NCI-H510A treated with DMSO at 0.1 percent for 48 hours (cell line): Measurements from ENCODE around the gene ETV5.

Experiments used
- DNase-seq: peaks from one replicate; lab custom pipeline; 2025; lab: John Stamatoyannopoulos, UW

ETV5 gene

GRCh38 chr3:186095561-186096081 is 13.3 kb downstream of the ETV5 start:
- no peak for DNase-seq

- no peak for DNase-seq
Measured at GRCh38 chr3:186094696-186095425, 14.0 kb downstream of the ETV5 start.

DNA sequence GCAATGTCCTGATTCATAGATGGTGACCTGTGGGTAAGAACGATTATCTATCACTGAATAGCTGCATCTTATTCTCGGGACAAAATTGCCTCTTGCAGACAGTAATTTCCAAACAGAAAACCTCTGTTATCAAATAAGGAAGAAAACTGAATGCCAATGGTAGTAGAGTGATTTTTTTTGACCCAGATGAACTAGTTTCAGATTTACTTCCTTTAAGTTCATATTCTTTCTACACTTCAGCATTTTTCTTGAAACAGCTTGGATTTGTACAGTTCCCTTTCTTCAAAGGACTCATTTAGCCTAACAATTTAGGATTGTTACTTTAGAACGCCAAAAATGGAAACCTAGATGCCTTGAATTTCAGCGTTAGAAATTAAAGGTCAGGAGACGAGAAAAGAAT is 14.6 kb downstream of the ETV5 start:
- DNase-seq: no peak

DNA sequence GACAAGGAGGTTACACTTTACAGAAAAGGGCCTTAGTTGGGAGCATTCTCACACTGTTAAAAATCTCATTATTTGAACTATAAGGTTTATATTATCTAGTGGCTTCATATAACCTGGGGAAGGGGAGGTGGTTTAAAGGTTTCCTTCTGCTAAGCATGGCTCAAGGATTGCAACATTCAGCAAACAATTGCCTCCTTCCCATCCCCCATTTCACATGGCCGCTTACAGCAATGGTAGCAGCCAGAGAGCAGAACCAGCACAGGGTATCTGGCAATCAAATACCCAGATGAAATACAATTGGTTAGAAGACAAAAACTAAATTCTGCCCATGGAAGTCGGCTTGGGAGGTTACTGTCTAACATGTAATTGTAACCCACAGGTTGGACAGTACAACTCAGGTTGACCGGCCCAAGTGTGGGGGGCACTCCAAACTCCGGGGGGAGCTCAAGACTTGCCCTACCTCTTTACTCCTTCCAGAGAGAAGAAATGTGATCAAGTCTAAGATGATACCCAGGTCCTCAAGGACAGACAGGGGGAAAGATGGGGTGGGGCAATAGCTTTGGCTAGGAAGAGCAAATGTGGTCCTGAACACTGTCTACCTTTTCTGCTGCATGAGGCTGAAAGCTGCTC is 15.5 kb downstream of the ETV5 start:
- no peak for DNase-seq

GRCh38 chr3:186092360-186093070 is 16.4 kb downstream of the ETV5 start:
- DNase-seq: no peak

GRCh38 chr3:186090901-186091300 is 18.0 kb downstream of the ETV5 start:
- DNase-seq: no peak

DNA sequence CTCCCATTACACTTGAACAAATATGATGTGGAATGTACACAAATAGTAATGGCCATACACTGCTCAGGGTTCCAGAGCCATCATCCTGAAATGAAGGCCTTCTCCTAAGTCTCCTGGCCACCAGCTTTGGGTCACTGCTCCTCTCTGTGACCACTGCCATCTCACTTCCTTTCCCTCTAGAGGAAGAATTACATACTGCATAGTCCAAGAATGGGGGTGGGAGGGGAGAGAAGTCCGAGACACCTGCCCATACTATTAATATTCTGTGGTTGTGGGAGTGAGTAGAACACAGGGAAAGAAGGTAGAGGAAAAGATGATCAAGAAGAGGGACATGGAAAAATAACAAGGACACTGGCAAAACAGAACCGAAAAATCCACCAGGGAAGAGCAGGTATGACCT is 20.6 kb downstream of the ETV5 start:
- DNase-seq: no peak

- no peak for DNase-seq
Measured at GRCh38 chr3:186084264-186084663, 24.6 kb downstream of the ETV5 start.

GRCh38 chr3:186083746-186084145 is 25.1 kb downstream of the ETV5 start:
- no peak for DNase-seq

DNA sequence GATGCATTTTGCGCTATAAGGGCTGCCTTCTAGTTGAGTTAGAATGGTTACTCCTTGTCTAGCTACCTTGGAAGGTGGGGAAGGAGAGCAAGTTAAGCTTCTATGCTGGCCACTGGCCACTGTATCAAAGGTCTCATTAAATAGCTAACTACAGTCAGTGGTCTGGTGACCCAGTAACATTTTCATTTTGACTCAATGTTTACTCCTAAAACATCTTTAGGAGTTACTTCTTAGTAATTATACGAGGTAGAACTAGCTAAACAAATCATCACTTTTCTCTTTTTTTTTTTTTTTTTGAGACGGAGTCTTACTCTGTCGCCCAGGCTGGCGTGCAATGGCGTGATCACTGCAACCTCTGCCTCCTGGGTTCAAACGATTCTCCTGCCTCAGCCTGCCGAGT is 26.7 kb downstream of the ETV5 start:
- no peak for DNase-seq

- no peak for DNase-seq
Measured at GRCh38 chr3:186081678-186082077, 27.2 kb downstream of the ETV5 start.

DNA sequence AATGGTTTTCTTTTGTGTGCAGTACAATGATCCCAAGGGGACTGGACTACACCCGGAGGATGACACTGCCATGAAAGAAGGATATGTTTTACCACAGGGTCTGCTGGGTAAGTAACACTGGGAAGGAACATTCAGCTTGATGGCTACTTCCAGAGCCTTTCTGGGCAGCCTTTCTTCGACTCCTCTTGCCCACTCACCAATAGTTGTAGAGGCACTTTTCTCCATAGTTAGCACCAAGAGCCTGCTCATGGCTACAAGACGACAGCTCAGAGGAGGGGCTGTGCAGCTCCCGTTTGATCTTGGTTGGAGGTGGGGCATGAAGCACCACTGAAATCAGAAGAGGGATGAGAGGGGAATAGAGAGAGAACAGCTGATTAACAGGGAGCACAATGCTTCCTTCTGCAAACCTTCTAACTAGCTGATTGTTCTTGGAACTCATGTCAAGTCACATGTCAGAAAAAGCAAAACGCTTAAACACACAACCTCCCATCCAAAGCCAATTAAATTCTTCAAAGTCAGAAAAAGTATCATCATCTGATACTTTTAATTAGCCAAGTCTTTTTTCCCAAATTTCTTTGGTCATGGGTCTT is 27.9 kb downstream of the ETV5 start:
- DNase-seq: no peak

DNA sequence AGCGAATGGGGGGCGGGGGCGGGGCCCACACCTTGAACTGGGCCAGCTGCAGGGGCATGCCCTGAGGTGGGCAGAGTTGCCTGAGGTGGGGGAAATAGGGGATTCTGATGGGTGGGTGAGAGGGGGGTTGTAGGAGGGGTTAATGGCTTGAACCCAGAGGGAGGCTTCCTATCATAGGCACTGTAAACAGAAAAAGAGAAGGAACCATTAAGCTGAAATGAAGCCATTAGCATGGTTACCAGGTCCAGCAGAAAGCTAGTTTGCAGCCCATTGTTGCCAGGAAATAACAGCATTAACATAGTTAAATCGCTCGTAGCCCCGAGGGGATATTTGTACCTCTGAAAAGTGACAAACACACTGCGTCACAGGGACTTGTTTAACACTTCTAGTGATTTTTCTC is 29.0 kb downstream of the ETV5 start:
- no peak for DNase-seq

- DNase-seq: no peak
Measured at GRCh38 chr3:186077466-186077865, 31.4 kb downstream of the ETV5 start.

GRCh38 chr3:186075931-186076567 is 32.8 kb downstream of the ETV5 start:
- DNase-seq: no peak

DNA sequence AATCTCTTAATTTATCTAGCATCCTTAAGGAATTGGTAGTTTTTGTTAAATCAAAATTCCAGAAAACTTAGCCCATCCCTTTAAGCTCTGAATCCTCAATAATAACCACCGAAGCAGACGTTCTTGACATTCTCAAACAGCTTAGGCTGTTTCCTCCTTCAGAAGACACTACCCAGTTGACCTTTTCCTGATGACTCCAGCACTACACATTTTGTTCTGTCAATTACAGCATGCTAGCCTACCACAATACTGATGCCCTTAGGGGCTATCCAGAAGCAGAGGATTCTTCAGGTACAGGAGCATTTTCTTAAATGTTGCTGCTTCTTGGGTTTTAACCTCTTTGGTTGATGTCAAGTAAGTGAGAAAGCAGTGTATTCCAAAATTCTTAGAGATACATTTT is 33.4 kb downstream of the ETV5 start:
- DNase-seq: no peak

DNA sequence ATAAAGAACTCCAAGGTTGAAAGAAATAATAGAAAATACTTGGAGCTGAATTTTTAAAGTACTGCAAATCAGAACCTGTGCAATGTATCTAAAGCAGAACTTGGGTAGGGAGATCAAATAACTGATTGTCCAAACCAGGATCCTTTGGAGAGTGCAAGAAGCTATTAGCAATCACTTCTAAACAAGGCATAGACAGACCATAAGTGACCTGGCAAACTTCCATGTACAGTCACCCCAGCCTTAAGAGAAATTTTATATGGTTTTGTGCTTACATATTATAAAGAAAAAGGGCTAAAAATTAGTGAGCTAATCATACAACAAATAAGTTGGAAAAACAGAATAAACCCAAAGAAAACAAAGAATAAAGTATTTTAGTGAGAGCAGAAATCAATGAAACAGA is 35.2 kb downstream of the ETV5 start:
- DNase-seq: no peak

DNA sequence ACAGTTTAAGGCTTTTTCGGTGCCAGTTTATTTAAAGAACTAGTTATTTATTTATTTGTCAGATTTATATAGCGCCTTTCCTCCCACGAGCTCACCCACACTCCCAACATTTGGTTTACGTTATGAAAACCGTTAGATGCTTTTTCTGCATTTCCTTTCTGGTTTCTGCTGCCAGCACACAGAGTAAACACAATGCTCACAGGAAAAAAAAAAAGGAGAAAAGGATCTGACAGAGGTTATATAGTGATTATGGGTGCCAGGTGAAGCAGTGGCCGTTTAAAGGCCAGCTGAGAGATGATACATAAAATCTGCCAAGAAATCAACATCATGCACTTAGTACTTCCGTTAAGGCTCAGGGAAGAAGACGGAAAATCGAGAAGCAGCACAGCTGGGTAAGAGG is 37.9 kb downstream of the ETV5 start:
- DNase-seq: no peak

- DNase-seq: no peak
Measured at GRCh38 chr3:186070550-186070949, 38.3 kb downstream of the ETV5 start.

GRCh38 chr3:186070133-186070532 is 38.8 kb downstream of the ETV5 start:
- no peak for DNase-seq

DNA sequence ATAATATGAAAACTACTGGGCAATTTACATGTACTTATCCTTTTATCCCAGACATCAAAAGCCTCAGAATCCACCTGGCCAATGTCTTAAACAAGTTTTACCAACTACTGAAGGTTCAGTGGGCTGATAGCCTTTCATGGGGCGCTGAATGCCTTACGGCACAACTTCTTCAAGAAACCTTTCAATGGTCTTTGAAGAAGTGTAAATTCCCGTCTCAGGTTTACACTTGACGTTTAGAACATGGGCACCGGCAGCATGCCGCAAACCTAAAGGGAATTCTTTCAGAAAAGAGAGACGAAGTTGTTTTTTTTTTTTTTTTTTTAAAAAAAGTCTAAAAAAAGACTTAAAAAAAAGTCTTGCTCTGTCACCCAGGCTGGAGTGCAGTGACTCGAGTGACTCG is 39.7 kb downstream of the ETV5 start:
- DNase-seq: no peak

DNA sequence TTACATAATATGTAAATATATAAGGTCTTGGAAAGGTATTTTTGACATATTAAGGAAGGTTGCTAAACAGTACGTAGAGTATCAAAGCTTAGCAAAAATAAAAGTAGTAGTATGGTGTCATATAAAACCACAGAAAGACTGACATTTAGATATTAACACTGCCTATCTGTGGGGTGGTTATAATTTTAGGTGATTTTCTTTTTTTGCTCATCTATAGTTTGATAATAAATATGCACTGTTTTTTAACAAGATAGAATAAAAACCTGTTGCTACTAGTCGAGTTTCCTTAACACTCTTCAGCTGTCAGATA is 40.7 kb downstream of the ETV5 start:
- DNase-seq: no peak
